ENCODE data around the gene EXOC6. TPM values are rescaled to one million over a fixed set of nuclear protein-coding genes. Genes with fewer than 3 reads are reported as not detected.

EXOC6 gene
- total RNA-seq, 1 donor from 2014 or later, result 228 TPM

GRCh38 chr10:93063977-93064660, 215.8 kb downstream of the EXOC6 start:
- DNase-seq (ENCODE audit: low read depth, low spot score), result no peak

DNA sequence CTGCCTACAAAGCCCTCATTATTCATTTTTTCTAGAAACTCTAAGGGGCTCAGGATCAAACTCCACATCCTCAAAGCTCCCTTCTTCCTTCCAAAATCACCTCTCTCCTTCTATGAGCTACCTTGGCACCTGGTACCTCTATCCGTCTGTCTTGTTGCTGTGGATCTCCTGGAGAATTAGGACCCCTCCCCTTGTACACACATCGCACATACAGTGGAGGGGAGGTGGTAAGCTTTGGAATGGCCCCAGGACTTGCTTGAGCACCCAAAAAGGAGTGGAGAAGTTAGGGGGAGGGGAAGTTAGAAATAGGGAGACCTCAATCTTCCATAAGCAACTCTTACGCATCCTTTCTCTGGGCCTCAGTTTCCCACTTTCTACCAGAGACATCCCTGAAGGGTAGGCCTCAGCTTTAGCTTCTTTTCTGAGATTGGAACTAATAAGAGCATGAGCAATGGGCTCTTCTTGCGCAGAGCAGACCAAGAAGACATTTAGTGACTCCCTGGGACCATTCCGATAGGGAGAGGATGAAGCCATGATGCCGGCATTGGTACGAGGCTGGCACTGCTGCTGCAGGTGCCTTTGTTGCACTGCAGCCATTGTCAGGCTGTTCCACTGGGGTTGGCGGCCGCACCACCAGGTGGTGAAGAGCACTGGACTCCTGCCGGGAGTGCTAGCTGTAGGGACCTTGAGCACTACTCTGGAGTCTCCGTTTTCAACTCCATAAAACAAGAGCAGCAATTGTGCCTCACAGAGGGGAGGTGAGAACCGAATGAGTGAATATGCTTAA, 216.7 kb downstream of the EXOC6 start:
- no peak for DNase-seq (ENCODE audit: low read depth, low spot score)

DNA sequence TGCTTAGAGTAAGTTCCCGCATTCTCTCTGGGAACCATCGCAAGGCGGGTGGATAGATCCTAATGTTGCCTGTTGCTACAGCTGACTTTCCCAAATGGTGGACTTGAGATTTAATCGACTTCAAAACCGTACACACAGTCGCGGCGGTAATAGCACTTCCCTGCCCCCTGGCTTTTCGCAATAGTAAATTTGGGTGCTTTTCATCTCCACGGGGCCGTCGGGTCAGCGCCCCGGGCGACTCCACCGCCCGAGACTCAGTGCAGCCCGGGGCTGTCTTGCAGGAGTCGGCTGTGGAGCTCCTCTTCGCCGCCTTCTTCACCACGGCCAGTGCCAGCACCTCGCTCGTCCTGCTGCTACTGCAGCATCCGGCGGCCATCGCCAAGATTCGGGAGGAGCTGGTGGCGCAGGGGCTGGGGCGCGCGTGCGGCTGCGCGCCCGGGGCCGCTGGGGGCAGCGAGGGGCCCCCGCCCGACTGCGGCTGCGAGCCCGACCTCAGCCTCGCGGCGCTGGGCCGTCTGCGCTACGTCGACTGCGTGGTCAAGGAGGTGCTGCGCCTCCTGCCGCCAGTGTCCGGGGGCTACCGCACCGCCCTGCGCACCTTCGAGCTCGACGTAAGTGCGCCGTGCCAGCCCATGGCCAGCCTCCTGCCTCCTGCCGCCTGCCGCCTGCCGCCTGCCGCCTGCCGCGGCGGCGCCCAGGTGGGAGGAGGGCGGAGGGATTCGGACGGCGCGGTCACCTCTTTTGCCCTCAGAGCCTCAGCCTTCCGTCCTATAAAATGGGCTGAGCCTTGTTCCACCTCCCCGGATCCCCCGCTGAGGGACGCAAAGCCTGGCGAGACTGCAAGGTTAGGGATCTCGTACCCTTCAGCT, 217.6 kb downstream of the EXOC6 start:
- DNase-seq (ENCODE audit: low read depth, low spot score), result no peak

- DNase-seq (ENCODE audit: low read depth, low spot score), result no peak
Observed at GRCh38 chr10:93066544-93066913, 218.2 kb downstream of the EXOC6 start.

GRCh38 chr10:93067443-93068365, 219.4 kb downstream of the EXOC6 start:
- DNase-seq (ENCODE audit: low read depth, low spot score), result no peak

- no peak for DNase-seq (ENCODE audit: low read depth, low spot score)
Observed at GRCh38 chr10:93068411-93069244, 220.3 kb downstream of the EXOC6 start.

- no peak for DNase-seq (ENCODE audit: low read depth, low spot score)
Observed at GRCh38 chr10:93069245-93069561, 220.9 kb downstream of the EXOC6 start.

- no peak for DNase-seq (ENCODE audit: low read depth, low spot score)
Observed at GRCh38 chr10:93070378-93071176, 222.3 kb downstream of the EXOC6 start.

- no peak for DNase-seq (ENCODE audit: low read depth, low spot score)
Observed at GRCh38 chr10:93071177-93071472, 222.8 kb downstream of the EXOC6 start.

GRCh38 chr10:93071674-93072224, 223.4 kb downstream of the EXOC6 start:
- DNase-seq (ENCODE audit: low read depth, low spot score), result no peak

GRCh38 chr10:93072225-93072712, 223.9 kb downstream of the EXOC6 start:
- no peak for DNase-seq (ENCODE audit: low read depth, low spot score)

GRCh38 chr10:93072713-93073538, 224.6 kb downstream of the EXOC6 start:
- DNase-seq (ENCODE audit: low read depth, low spot score), result no peak

DNA sequence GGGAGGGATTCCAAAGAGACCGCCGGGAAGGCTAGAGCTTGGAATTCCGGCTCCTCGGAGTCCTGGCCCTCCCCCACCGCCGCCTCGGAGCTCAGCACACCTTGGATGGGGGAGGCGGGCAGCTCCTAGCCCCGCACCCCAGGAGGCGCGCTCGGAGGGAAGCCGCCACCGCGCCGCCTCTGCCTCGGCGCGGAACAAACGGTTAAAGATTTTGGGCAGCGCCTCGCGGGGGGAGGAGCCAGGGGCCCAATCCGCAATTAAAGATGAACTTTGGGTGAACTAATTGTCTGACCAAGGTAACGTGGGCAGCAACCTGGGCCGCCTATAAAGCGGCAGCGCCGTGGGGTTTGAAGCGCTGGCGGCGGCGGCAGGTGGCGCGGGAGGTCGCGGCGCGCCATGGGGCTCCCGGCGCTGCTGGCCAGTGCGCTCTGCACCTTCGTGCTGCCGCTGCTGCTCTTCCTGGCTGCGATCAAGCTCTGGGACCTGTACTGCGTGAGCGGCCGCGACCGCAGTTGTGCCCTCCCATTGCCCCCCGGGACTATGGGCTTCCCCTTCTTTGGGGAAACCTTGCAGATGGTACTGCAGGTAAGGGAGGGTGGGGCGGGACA, 225.3 kb downstream of the EXOC6 start, which contains the start of gene CYP26A1:
Gene CYP26A1 (plus strand): TSS at position 355 of the 608 bp plus-strand sequence. CDS start 42 bp downstream, at position 397.
- DNase-seq (ENCODE audit: low read depth, low spot score), result no peak

- DNase-seq (ENCODE audit: low read depth, low spot score), result no peak
Observed at GRCh38 chr10:93074147-93074596, 225.9 kb downstream of the EXOC6 start.

DNA sequence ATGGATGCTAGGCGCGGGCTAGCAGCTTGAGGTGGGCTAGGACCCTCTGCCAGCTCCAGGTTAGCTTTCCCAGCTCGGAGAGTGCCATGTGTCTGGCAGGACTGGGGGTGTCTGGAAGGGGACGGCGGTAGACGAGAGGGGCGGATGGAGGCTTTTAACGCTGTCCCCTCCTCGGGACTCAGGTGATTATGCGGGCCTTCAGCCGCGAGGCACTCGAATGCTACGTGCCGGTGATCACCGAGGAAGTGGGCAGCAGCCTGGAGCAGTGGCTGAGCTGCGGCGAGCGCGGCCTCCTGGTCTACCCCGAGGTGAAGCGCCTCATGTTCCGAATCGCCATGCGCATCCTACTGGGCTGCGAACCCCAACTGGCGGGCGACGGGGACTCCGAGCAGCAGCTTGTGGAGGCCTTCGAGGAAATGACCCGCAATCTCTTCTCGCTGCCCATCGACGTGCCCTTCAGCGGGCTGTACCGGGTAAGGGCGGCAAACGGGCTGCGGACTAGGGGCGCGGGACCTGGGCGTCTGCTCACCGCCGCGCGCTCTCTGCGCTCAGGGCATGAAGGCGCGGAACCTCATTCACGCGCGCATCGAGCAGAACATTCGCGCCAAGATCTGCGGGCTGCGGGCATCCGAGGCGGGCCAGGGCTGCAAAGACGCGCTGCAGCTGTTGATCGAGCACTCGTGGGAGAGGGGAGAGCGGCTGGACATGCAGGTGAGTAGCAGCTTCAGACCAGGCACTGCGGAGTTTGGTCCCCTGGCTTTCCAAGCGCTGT, 226.5 kb downstream of the EXOC6 start:
- DNase-seq (ENCODE audit: low read depth, low spot score), result no peak

GRCh38 chr10:93075369-93076221, 227.3 kb downstream of the EXOC6 start:
- DNase-seq (ENCODE audit: low read depth, low spot score), result no peak
